NB4 (cell line): ENCODE measurements around the gene GPBP1.

Experiments
- CTCF ChIP-seq: IDR thresholded peaks from one replicate; pipeline ENCODE4 v1.5.1; 2012; ENCODE audit warnings: low read depth, low read length
- MAX ChIP-seq: IDR thresholded peaks from 2 replicates; pipeline ENCODE4 v1.6.1; 2011; ENCODE audit warnings: low read depth, low read length
- MYC ChIP-seq: IDR thresholded peaks from 2 replicates; pipeline ENCODE4 v1.6.1; 2011; ENCODE audit warnings: low read depth, low read length
- POLR2A ChIP-seq: IDR thresholded peaks from 2 replicates; pipeline ENCODE4 v1.6.1; 2011; ENCODE audit warnings: mild to moderate bottlenecking; ENCODE audit not compliant: insufficient read length; ENCODE audit errors: extremely low read depth

GRCh38 chr5:57185313-57185712 is 11.5 kb downstream of the GPBP1 start:
- TF ChIP-seq CTCF (no peak), POLR2A (no peak), MYC (no peak), MAX (no peak)
